GM15510 (cell line): Measurements from ENCODE around the gene PUS7.

ENCODE experiments used
- POLR2A ChIP-seq: IDR thresholded peaks from 3 replicates; pipeline ENCODE4 v1.6.1; 2011; ENCODE audit warnings: borderline replicate concordance; ENCODE audit not compliant: insufficient read length; ENCODE audit errors: extremely low read depth

Gene PUS7

GRCh38 chr7:105512926-105513526 lies 9.0 kb downstream of the PUS7 start:
- TF ChIP-seq POLR2A = no peak

DNA sequence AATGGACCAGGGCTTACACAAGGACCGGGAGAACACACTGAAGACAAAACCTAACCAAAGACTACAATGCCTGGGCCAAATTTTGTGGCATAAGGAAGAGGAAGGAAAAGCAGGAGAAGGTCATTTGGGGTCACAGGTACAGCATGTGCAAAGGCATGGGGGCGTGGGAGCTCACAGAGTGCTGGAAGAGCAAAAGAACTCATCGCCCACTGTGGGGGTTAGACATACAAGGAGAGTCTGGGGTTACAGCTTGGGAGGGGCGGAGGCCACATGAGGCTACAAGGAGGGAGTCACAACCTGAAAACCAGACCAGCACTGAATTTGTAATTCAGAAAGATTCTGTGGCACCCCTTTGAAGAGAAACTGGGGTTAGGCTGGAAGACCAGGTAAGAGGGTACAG lies 9.7 kb downstream of the PUS7 start:
- no peak for TF ChIP-seq POLR2A

DNA sequence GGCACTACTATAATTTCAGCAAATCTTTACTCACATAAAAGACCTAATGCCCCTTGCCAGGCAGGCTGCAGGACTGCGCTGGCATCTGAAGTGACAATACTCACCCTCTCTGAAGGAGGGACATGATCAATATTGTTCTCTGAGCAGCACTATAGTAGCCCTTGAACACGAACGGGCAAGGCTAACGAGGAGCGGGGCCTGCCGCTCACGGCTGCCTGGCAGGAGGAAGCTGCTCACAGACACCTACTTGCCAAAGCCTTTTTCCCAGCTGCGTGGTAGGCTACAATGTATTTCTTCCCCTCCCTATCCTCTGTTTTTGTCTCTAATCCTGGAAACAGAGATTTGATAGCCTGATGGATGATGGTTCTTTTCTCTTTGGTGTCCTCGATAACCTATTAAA lies 19.9 kb downstream of the PUS7 start:
- no peak for TF ChIP-seq POLR2A

DNA sequence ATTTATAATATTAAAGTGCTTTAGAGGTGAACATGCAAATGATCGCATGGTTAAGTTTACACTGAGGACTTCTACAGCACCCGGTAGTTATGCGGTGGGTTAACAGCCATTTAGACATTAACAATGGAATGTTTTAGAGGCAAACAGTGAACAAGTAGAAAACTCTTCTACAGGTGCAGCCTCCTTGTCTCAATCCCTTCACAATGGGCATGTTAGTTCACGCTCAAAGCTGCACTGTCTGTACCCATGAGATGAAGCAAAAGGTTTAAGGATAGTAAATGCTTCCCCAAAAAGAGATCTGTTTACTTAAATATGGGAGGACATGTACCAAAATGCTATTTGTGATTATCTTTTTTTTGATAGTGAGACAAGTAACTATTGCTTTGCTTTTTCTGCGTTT lies 25.1 kb downstream of the PUS7 start:
- TF ChIP-seq POLR2A = no peak

DNA sequence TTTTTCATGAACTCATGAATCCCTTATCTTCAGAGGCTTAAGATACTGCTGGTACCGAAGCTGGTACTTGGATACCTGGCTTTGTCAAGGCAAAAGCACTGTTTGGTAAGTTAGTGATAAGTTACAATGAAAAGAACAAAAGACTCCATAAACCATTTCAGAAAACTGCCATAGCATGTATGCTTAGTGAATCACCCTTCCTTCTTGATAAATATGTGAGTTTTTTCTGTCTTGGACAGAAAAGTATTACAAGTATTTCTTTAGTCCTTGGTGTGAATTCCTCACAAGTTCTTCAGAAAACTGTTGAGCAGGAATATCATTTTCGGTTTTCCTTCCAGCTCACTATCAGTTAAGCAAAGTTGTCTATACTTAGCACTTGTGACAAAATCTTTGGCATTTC lies 25.6 kb downstream of the PUS7 start:
- TF ChIP-seq POLR2A = no peak

GRCh38 chr7:105493923-105494315 lies 28.2 kb downstream of the PUS7 start:
- no peak for TF ChIP-seq POLR2A

DNA sequence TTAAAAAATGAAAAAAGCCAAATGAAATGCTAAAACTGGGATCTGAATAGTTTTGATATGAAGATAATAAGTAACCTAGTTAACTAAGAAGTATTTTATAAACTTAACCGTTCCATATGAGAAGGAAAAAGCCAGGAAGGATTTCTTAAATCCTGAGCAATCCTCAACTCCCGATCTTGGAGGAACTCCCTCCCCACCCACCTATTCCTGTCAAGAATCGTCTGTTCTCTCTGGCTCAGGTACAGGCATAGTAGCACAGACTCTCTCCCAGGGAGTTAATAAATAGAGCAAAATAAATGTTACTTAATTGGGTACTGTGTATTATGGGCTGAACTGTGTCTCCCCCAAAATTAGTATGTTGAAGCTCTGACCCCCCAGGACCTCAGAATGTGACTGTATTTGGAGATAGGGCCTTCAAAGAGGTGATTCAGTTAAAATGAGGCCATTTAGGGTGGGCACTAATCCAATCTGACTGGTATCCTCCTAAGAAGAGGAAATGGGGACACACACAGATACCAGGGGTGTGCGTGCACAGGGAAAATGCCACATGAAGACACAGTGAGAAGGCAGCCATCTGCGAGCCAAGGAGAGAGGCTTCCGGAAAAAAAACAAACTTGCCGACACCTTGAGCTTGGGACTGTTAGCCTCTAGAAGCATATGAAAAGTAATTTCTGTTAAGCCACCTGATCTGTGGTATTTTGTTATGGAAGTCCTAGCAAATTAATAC lies 28.7 kb downstream of the PUS7 start:
- no peak for TF ChIP-seq POLR2A

DNA sequence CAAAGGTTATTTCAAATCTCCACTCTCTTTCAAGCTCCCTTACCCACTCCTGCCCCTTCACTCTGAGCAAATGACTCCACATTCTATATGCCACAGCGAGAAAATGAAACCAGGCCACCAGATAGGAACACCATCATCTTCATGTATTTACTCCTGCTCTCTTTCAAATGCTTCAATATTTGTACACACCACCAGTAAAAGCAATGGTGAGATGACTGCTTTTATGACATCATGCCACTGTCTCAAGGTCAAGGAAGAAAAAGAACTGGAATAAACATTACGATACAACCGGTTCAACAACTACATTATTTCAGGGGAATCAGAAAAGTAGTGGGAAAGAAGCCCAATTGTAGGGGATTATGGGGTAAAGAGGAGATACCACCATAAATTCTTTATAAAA lies 32.7 kb downstream of the PUS7 start:
- TF ChIP-seq POLR2A = no peak

- TF ChIP-seq POLR2A = no peak
Measured at GRCh38 chr7:105487579-105488571, 34.2 kb downstream of the PUS7 start.

GRCh38 chr7:105480931-105481330 lies 41.1 kb downstream of the PUS7 start:
- TF ChIP-seq POLR2A = no peak

DNA sequence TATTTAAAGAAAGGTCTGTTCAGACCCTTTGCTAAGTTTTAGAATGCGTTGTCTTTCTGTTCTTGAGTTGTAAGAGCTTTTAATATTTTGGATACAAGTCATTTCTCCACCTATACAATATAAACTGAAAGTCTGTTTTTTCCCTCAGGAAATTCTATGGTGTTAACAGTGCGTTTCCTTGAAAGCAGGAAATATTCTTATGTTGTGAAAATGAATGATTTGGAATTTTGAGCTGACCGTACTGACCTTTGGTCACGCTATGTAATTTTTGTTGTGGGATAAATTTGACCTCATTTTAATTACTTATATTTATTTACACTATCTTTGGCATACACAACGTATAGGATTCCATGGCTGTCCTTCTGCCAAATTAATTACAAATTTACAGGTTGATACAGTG lies 43.5 kb downstream of the PUS7 start:
- no peak for TF ChIP-seq POLR2A

DNA sequence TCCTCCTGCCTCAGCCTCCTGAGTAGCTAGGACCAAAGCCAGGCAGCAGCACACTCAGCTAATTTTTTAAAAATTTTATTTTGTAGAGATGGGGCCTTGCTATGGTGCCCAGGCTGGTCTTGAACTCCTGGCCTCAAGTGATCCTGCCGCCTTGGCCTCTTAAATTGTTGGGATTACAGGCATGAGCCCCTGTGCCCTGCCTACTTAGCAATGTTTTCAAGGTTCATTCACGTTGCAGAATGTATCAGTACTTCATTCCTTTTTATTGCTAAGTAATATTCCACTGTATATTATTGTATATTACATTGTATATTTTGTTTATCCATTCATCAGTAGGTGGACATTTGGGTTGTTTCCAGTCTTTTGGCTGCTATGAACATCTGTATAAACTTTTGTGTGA lies 44.2 kb downstream of the PUS7 start:
- TF ChIP-seq POLR2A = no peak

DNA sequence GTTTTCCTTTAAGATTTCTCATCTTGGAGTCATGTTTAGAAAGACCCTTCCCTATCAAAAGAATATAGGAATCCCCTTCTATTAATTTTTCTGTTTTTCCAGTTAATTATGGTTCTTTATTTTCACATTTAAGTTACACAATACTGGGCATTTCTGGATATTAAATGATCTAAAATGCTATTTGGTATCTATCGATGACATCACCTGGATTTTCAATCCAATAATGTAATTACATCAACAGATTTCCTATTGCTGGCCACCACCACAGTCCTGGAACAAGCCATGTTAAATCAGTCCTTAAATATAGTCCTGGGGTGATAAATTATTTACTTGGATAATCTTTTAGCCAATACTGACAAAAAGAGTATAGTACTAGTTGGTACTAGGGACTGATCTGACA lies 48.0 kb downstream of the PUS7 start:
- no peak for TF ChIP-seq POLR2A

- no peak for TF ChIP-seq POLR2A
Measured at GRCh38 chr7:105473163-105473562, 48.9 kb downstream of the PUS7 start.

DNA sequence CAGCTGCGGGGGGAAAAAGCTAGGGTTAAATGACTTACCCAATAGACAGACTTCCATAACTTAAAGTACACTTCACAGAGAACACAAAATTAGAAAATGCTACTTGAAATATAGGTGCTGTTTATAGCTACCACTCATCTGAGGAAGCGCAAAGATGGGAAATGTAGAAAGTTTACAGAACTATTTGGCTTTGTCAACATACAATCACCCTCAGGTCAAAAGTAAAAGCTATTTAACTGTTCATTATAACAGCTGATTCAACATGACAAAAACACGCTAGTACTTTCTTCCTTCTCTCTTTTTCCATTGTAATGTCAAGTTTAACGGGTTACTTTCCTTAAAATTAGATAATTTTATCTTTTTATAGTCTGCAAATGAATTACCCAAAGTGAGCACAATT lies 51.2 kb downstream of the PUS7 start:
- no peak for TF ChIP-seq POLR2A
